HTERT RPE-1 (cell line): ENCODE data around the gene NBEA.
"Not testable (repeated sequence)": the region's sequence is repeated elsewhere in the genome, so short reads cannot be mapped to it uniquely, and the experiment has no call there.

Experiments used
- in situ Hi-C: fragments of 300-500 bp; cut with MboI; formaldehyde crosslinking; loops from 4 replicates; pipeline ENCODE4 v1.14.3; 2020; ENCODE audit warnings: low sequenced_read_pairs

The NBEA gene

GRCh38 chr13:35621989-35622388, 679.9 kb downstream of the NBEA start:
- in situ Hi-C loops = no loop called here

- in situ Hi-C loops = no loop called here
These were observed 687.0 kb downstream of the NBEA start for GRCh38 chr13:35629026-35629425.

GRCh38 chr13:35630551-35631275, 688.6 kb downstream of the NBEA start:
- in situ Hi-C loops = no loop called here

GRCh38 chr13:35631666-35632065, 689.6 kb downstream of the NBEA start:
- in situ Hi-C loops = no loop called here

GRCh38 chr13:35643625-35644024, 701.6 kb downstream of the NBEA start:
- in situ Hi-C loops = no loop called here

- in situ Hi-C loops = no loop called here
These were observed 704.1 kb downstream of the NBEA start for GRCh38 chr13:35646056-35646774.

GRCh38 chr13:35648201-35648600, 706.1 kb downstream of the NBEA start:
- in situ Hi-C loops = no loop called here

GRCh38 chr13:35649162-35649561, 707.1 kb downstream of the NBEA start:
- in situ Hi-C loops = no loop called here

GRCh38 chr13:35659796-35660195, 717.7 kb downstream of the NBEA start:
- in situ Hi-C loops = no loop called here

GRCh38 chr13:35664747-35665146, 722.7 kb downstream of the NBEA start:
- in situ Hi-C loops = no loop called here

GRCh38 chr13:35669321-35669720, 727.3 kb downstream of the NBEA start:
- in situ Hi-C loops = no loop called here

GRCh38 chr13:35672611-35673010, 730.5 kb downstream of the NBEA start:
- in situ Hi-C loops = no loop called here

- in situ Hi-C loops = no loop called here
These were observed 733.6 kb downstream of the NBEA start for GRCh38 chr13:35675651-35676050.

GRCh38 chr13:35677863-35678262, 735.8 kb downstream of the NBEA start:
- in situ Hi-C loops = not testable (repeated sequence)

- in situ Hi-C loops = no loop called here
These were observed 739.6 kb downstream of the NBEA start for GRCh38 chr13:35681685-35682084.

- in situ Hi-C loops = no loop called here
These were observed 742.4 kb downstream of the NBEA start for GRCh38 chr13:35684432-35684831.

- in situ Hi-C loops = no loop called here
These were observed 745.3 kb downstream of the NBEA start for GRCh38 chr13:35687336-35687735.

- in situ Hi-C loops = no loop called here
These were observed 748.6 kb downstream of the NBEA start for GRCh38 chr13:35690581-35691207.

- in situ Hi-C loops = no loop called here
These were observed 751.2 kb downstream of the NBEA start for GRCh38 chr13:35693134-35693784.

- in situ Hi-C loops = no loop called here
These were observed 752.0 kb downstream of the NBEA start for GRCh38 chr13:35694031-35694430.
